PC-3 (cell line): Measurements from ENCODE around the gene FAM174B. TPM values are rescaled to one million over a fixed set of nuclear protein-coding genes. Genes with fewer than 3 reads are reported as not detected.

Experiments used
- ATAC-seq: fragments of 200-7000 bp; cut with Tn5 transposase; 2 replicates; pipeline ENCODE4 v1.9.1; 2020; ENCODE audit warnings: mild to moderate bottlenecking, moderate library complexity
- BruUV-seq: library from RNA; stranded (reverse); fragments of 400-500 nt; replicated peaks from 2 replicates; lab custom pipeline; 2021; lab: Mats Ljungman, UMichigan
- CTCF ChIA-PET: fragments of 300-600 bp; sonication (Branson Sonifier 250); formaldehyde crosslinking; loops from one replicate; lab custom pipeline; 2022; ENCODE audit warnings: antibody characterized with exemption; lab: Charles Lee
- POLR2A ChIA-PET: fragments of 300-600 bp; sonication (Branson Sonifier 250); formaldehyde crosslinking; loops from one replicate; lab custom pipeline; 2022; ENCODE audit warnings: antibody characterized with exemption; ENCODE audit not compliant: unreplicated experiment; lab: Charles Lee
- DNase-seq: peaks from one replicate; pipeline ENCODE4 v3.0.0-alpha.2; 2015
- H2AFZ ChIP-seq: fragments of 300-600 bp; sonication (generic); 2 replicates; pipeline ENCODE4 v1.6.0; 2016; ENCODE audit warnings: antibody characterized with exemption, low read length
- H3F3A ChIP-seq: fragments of 300-600 bp; sonication (generic); one replicate; pipeline ENCODE4 v1.6.0; 2017; ENCODE audit warnings: antibody characterized with exemption, low read length, control low read depth, mild to moderate bottlenecking; ENCODE audit not compliant: unreplicated experiment
- H3K27ac ChIP-seq: fragments of 300-600 bp; sonication (generic); 2 replicates; pipeline ENCODE4 v1.5.1; 2016; ENCODE audit warnings: mild to moderate bottlenecking, low read length
- H3K27me3 ChIP-seq: fragments of 300-600 bp; sonication (generic); 2 replicates; pipeline ENCODE4 v1.6.1; 2016; ENCODE audit warnings: low read length, mixed read lengths
- H3K36me3 ChIP-seq: fragments of 300-600 bp; sonication (generic); 2 replicates; pipeline ENCODE4 v1.6.1; 2016; ENCODE audit warnings: low read depth, mixed run types, low read length, mixed read lengths
- H3K4me1 ChIP-seq: fragments of 300-600 bp; sonication (generic); 2 replicates; pipeline ENCODE4 v1.5.1; 2016; ENCODE audit warnings: low read length; ENCODE audit not compliant: insufficient read depth
- H3K4me2 ChIP-seq: fragments of 300-600 bp; sonication (generic); 2 replicates; pipeline ENCODE4 v1.6.0; 2016; ENCODE audit warnings: low read length
- H3K4me3 ChIP-seq: fragments of 300-600 bp; sonication (generic); 2 replicates; pipeline ENCODE4 v1.5.1; 2016; ENCODE audit warnings: mild to moderate bottlenecking, low read length, mixed read lengths
- H3K79me2 ChIP-seq: fragments of 300-600 bp; sonication (generic); 2 replicates; pipeline ENCODE4 v1.6.1; 2017; ENCODE audit warnings: low read length, mixed read lengths
- H3K9ac ChIP-seq: fragments of 300-600 bp; sonication (generic); 2 replicates; pipeline ENCODE4 v1.6.0; 2016; ENCODE audit warnings: mild to moderate bottlenecking, low read length
- H3K9me2 ChIP-seq: fragments of 300-600 bp; sonication (generic); replicated peaks from 2 replicates; pipeline ENCODE4 v1.6.1; 2016; ENCODE audit warnings: mixed run types, low read length, mixed read lengths
- H3K9me3 ChIP-seq: fragments of 300-600 bp; sonication (generic); 2 replicates; pipeline ENCODE4 v1.6.1; 2016; ENCODE audit warnings: low read length, mixed read lengths
- H4K20me1 ChIP-seq: fragments of 300-600 bp; sonication (generic); 2 replicates; pipeline ENCODE4 v1.6.1; 2016; ENCODE audit warnings: low read length, mixed read lengths
- EZH2 ChIP-seq: fragments of 300-600 bp; sonication (generic); IDR thresholded peaks from one replicate; pipeline ENCODE4 v1.6.1; 2017; ENCODE audit warnings: antibody characterized with exemption, mild to moderate bottlenecking, low read length; ENCODE audit not compliant: unreplicated experiment
- EZH2phosphoT487 ChIP-seq: fragments of 300-600 bp; sonication (generic); IDR thresholded peaks from 2 replicates; pipeline ENCODE4 v1.6.1; 2018; ENCODE audit warnings: mild to moderate bottlenecking, antibody characterized with exemption, low read length, borderline replicate concordance
- intact Hi-C: fragments of 100-400 bp; cut with micrococcal nuclease; formaldehyde crosslinking; loops from 2 replicates; pipeline ENCODE4 v1.9.0; 2023
- total RNA-seq: library from RNA; depleted of rRNA; stranded (reverse); fragments of >200 nt; gene quantifications from 2 replicates; pipeline ENCODE4 v1.2.3, GENCODE V29; 2014
- TF ChIP-seq, protein P1 (sequence below): fragments of 300-600 bp; sonication (generic); conservative IDR thresholded peaks from 2 replicates; pipeline ENCODE4 v1.5.1; 2017; ENCODE audit warnings: antibody characterized with exemption, low read depth, mild to moderate bottlenecking, low read length

Gene FAM174B
- total RNA-seq, 1 experiment from 2014 or later, result 9.6 TPM

DNA sequence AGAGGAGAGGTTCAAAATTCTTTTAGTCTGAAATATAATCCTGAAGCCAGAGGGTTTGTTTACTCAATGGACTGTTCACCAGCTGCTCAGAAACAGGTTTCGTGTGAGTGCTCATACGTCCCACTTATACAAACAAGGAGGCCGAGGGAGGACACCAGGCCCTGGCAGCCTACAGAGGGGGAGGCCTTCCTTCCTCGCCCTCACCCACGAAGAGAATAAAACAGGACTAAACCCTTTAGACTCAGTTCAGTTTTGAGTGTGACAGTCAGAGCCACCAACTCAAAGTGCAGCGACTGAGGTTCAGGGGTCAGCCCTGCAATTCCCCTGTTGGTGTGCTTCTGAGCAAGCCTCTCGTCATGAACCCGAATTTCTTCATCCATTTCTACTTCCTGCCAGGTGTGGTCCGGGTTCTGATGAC lies 17.3 kb downstream of the FAM174B start:
- peak overlapping the region; percentile 10; the same call in 1 of the 2 replicates for H3K4me3 ChIP-seq
- no TSS peak for BruUV-seq
- peaks cover 48% of the 10 kb centered on the region for H3K4me1 ChIP-seq
- DNase-seq (peak; percentile 85), ATAC-seq (peak; percentile 81)
- H4K20me1 ChIP-seq, result no peaks in the 10 kb centered on the region
- H3K79me2 ChIP-seq, result peaks cover 83% of the 10 kb centered on the region
- CTCF ChIA-PET, result no interaction called here
- intact Hi-C loops, result no loop called here
- H3K9ac ChIP-seq, result peak overlapping the region; percentile 69
- peaks cover 3% of the 10 kb centered on the region; the same call in 1 of the 2 replicates for H3K36me3 ChIP-seq
- no peaks in the 10 kb centered on the region for H3K27me3 ChIP-seq
- H3F3A ChIP-seq, result no peaks in the 10 kb centered on the region
- no peaks in the 10 kb centered on the region for H3K9me2 ChIP-seq
- peak overlapping the region; percentile 97 for H3K27ac ChIP-seq
- H3K4me2 ChIP-seq, result peak overlapping the region; percentile 79
- H3K9me3 ChIP-seq, result no peaks in the 10 kb centered on the region
- peak overlapping the region; percentile 29 for H2AFZ ChIP-seq
- TF ChIP-seq EZH2phosphoT487 (no peak), EZH2 (no peak)
- TF ChIP-seq, protein P1, sequence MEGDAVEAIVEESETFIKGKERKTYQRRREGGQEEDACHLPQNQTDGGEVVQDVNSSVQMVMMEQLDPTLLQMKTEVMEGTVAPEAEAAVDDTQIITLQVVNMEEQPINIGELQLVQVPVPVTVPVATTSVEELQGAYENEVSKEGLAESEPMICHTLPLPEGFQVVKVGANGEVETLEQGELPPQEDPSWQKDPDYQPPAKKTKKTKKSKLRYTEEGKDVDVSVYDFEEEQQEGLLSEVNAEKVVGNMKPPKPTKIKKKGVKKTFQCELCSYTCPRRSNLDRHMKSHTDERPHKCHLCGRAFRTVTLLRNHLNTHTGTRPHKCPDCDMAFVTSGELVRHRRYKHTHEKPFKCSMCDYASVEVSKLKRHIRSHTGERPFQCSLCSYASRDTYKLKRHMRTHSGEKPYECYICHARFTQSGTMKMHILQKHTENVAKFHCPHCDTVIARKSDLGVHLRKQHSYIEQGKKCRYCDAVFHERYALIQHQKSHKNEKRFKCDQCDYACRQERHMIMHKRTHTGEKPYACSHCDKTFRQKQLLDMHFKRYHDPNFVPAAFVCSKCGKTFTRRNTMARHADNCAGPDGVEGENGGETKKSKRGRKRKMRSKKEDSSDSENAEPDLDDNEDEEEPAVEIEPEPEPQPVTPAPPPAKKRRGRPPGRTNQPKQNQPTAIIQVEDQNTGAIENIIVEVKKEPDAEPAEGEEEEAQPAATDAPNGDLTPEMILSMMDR, result no peak
- POLR2A ChIA-PET, result no interaction called here

DNA sequence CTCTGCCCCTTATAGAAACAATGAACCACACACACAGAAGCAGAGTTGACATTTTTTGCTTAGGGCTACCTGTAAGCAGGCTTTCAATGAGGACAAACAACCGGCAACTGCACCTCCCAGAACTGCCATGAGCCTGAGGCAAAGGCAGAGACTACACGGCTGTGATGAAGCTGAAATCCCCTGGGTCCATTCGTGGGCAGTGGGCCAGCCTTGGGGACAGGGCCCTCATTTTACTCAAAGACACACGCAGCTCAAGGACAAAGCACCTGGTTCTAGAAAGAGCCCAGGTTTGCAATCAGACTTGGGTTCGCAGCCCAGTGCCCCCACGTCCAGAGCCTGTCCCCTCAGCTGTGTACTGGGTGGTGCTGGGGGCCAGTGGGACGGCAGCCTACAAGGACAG lies 17.9 kb downstream of the FAM174B start:
- no peaks in the 10 kb centered on the region for H4K20me1 ChIP-seq
- POLR2A ChIA-PET, result no interaction called here
- no peaks in the 10 kb centered on the region for H3F3A ChIP-seq
- TF ChIP-seq EZH2 (no peak), EZH2phosphoT487 (no peak)
- TF ChIP-seq, protein P1, result no peak
- CTCF ChIA-PET, result no interaction called here
- peak overlapping the region; percentile 69 for H3K9ac ChIP-seq
- H2AFZ ChIP-seq, result no peak overlapping the region
- H3K36me3 ChIP-seq, result peaks cover 3% of the 10 kb centered on the region; the same call in 1 of the 2 replicates
- peak overlapping the region; percentile 39; the same call in 1 of the 2 replicates for H3K4me3 ChIP-seq
- H3K27ac ChIP-seq, result peak overlapping the region; percentile 97
- H3K27me3 ChIP-seq, result no peaks in the 10 kb centered on the region
- ATAC-seq (no peak), DNase-seq (no peak)
- peak overlapping the region; percentile 79 for H3K4me2 ChIP-seq
- H3K9me3 ChIP-seq, result no peaks in the 10 kb centered on the region
- BruUV-seq, result no TSS peak
- H3K4me1 ChIP-seq, result peaks cover 48% of the 10 kb centered on the region
- H3K9me2 ChIP-seq, result no peaks in the 10 kb centered on the region
- peaks cover 80% of the 10 kb centered on the region for H3K79me2 ChIP-seq
- intact Hi-C loops, result no loop called here

DNA sequence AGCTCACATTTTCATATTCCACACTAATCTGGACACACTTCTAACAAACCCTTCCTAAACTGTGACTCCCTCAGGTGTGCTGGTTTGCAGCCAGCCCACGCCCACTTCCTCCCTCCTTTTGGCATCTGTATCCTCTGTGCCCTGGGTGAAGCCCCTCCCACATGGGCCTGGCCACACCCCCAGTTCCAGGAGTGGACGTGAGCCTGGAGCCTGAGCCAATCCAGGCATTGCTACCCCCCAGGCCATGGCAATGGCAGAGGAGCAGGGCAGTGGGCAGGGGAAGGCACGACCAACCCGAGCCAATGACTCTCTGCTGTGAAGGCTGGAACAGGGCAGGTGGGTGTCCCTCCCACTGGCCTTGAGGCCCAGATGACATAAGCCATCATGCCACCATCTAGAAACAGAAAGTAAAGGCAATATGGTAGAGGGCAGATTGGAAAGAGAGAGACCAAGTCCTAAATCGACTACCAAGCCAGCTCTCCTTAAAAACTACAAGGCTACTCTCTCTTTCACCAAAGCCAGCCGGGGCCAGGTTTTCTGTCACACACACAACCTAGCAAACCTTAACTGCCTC lies 18.6 kb downstream of the FAM174B start:
- no TSS peak for BruUV-seq
- CTCF ChIA-PET, result no interaction called here
- H4K20me1 ChIP-seq, result no peaks in the 10 kb centered on the region
- intact Hi-C loops, result no loop called here
- H3K9me3 ChIP-seq, result no peaks in the 10 kb centered on the region
- peaks cover 74% of the 10 kb centered on the region for H3K79me2 ChIP-seq
- ATAC-seq, result no peak
- no peaks in the 10 kb centered on the region for H3K9me2 ChIP-seq
- no peaks in the 10 kb centered on the region for H3F3A ChIP-seq
- TF ChIP-seq EZH2 (no peak), EZH2phosphoT487 (no peak)
- TF ChIP-seq, protein P1, result no peak
- H3K4me1 ChIP-seq, result peaks cover 48% of the 10 kb centered on the region
- no peaks in the 10 kb centered on the region for H3K27me3 ChIP-seq
- H2AFZ ChIP-seq, result no peak overlapping the region
- DNase-seq, result peak; percentile 84
- H3K27ac ChIP-seq, result peak overlapping the region; percentile 97
- POLR2A ChIA-PET, result no interaction called here
- H3K36me3 ChIP-seq, result peaks cover 3% of the 10 kb centered on the region; the same call in 1 of the 2 replicates
- peak overlapping the region; percentile 69 for H3K9ac ChIP-seq
- peak overlapping the region; percentile 79 for H3K4me2 ChIP-seq
- no peak overlapping the region for H3K4me3 ChIP-seq
